Large intestine (tissue), 3 donors: ENCODE results near the gene PRMT1. TPM values are rescaled to one million over a fixed set of nuclear protein-coding genes. Genes with fewer than 3 reads are reported as not detected.

Experiments
- DNase-seq, 2 donors: peaks; one replicate each; pipeline versions ENCODE4 v3.0.0 to v3.0.0-alpha.2; 2013
- H3K27ac ChIP-seq: one replicate; pipeline ENCODE4 v1.5.1; 2013; ENCODE audit warnings: low read length
- H3K27me3 ChIP-seq: 2 replicates; pipeline ENCODE4 v1.6.1; 2013; ENCODE audit warnings: low read length; ENCODE audit not compliant: control insufficient read depth, insufficient read depth
- H3K36me3 ChIP-seq: 2 replicates; pipeline ENCODE4 v1.6.1; 2013; ENCODE audit warnings: low read length; ENCODE audit not compliant: control insufficient read depth, insufficient read depth
- H3K4me1 ChIP-seq: one replicate; pipeline ENCODE4 v1.6.1; 2013; ENCODE audit warnings: low read length; ENCODE audit not compliant: control insufficient read depth, insufficient read depth
- H3K4me3 ChIP-seq: one replicate; pipeline ENCODE4 v1.5.1; 2013; ENCODE audit warnings: low read length
- H3K9me3 ChIP-seq: one replicate; pipeline ENCODE4 v1.6.1; 2013; ENCODE audit warnings: mild to moderate bottlenecking, low read depth, low read length, moderate library complexity; ENCODE audit not compliant: control insufficient read depth
- WGBS: methylation state at CpG from one replicate; pipeline ENCODE4 v1.1.5; 2013; ENCODE audit warnings: low lambda C conversion rate; ENCODE audit not compliant: insufficient coverage; 5-methylcytosine and 5-hydroxymethylcytosine counted together
- polyA plus RNA-seq: library from polyadenylated mRNA; unstranded; fragments of 120-200 nt; gene quantifications from one replicate; pipeline ENCODE4 v1.2.1, GENCODE V29; 2013

PRMT1 gene
- polyA plus RNA-seq, 1 donor, result 125 TPM

DNA sequence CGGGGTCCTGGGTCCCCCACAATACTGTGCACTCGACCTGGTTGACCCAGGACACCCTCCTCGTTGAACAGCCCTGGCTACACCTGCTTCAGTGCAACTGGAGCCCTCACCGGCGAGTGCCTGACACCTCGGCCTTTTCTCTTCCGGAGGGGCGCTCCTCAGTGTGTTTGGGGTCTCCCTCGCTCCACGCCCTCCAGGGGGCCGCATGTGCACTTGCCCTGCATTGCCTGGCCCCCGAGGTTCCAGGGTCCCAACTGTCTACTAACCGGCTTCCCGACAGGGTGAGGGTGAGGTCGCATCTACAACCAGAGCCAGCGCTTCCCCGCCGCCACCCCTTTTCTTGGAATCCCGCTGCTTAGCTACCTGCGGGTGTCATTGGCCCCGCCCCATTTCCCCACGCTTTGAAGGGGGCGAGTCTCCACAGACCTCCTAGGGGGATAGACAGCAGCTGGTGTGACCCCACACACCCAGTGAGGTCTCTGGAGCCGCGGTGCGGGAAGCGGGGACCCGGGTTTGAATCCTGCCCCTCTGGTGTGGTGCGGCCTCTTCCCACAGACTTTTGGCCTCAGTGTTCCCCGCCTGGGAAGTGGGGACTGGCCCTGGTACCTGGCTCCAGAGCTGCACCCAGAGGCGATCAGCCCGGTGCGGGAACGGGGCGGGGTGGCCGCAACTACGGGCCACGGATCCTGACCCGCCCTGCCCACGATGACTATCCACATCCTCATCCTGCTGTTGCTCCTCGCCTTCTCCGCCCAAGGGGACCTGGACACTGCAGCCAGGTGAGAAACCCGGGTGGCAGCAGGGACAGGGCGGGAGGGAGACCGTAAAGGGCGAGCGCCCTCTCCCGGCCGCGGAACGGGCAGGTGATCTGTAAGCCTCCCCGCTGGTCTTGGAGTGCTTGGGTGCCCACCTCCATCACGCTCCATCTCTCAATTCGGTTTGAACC, 12.3 kb downstream of the PRMT1 start, which contains the start of gene ADM5:
TSS of gene ADM5 (plus strand) at position 462 of the 946 bp plus-strand sequence. CDS start at position 706, 244 bp downstream.
- no CpG with 5 or more reads among the region's 54 CpGs for WGBS

GRCh38 chr19:49690079-49690655, 13.1 kb downstream of the PRMT1 start:
- H3K27me3 ChIP-seq, result peaks cover 44% of the 10 kb centered on the region
- DNase-seq, result no peak
- peaks cover 5% of the 10 kb centered on the region for H3K9me3 ChIP-seq
- peak overlapping the region; percentile 39 for H3K4me3 ChIP-seq
- peaks cover 26% of the 10 kb centered on the region for H3K36me3 ChIP-seq
- H3K27ac ChIP-seq, result peak overlapping the region; percentile 40
- peaks cover 18% of the 10 kb centered on the region for H3K4me1 ChIP-seq
- WGBS, result no CpG with 5 or more reads among the region's 39 CpGs

More for the DNA sequence above, 12.3 kb downstream of the PRMT1 start, which contains the start of gene ADM5:
- Histone ChIP-seq H3K4me3 (peak within 1 kb of the TSS; percentile 39), H3K9me3 (peaks cover 5% of the 10 kb centered on the region), H3K27ac (peak within 1 kb of the TSS; percentile 40), H3K36me3 (peaks cover 33% of the 10 kb centered on the region), H3K4me1 (peaks cover 18% of the 10 kb centered on the region), H3K27me3 (peaks cover 44% of the 10 kb centered on the region)
- peak in 1 of 2 donors; percentile 31 for DNase-seq

GRCh38 chr19:49690656-49691242, 13.7 kb downstream of the PRMT1 start, which contains the start of gene CPT1C:
CPT1C (plus strand) TSS chr19:49691116; CDS start chr19:49692253, 1,137 bp downstream.
- no CpG with 5 or more reads among the region's 38 CpGs for WGBS
- Histone ChIP-seq H3K4me1 (peaks cover 18% of the 10 kb centered on the region), H3K9me3 (peaks cover 5% of the 10 kb centered on the region), H3K27ac (peak within 1 kb of the TSS; percentile 40), H3K36me3 (peaks cover 20% of the 10 kb centered on the region), H3K4me3 (peak within 1 kb of the TSS; percentile 39), H3K27me3 (peaks cover 44% of the 10 kb centered on the region)
- DNase-seq, result peak; percentile 42 to 48

GRCh38 chr19:49691243-49692146, 14.4 kb downstream of the PRMT1 start:
- H3K4me3 ChIP-seq, result peak overlapping the region; percentile 39
- peak overlapping the region; percentile 40 for H3K27ac ChIP-seq
- no CpG with 5 or more reads among the region's 39 CpGs for WGBS
- H3K27me3 ChIP-seq, result peaks cover 44% of the 10 kb centered on the region
- peak; percentile 55 to 59 for DNase-seq
- peaks cover 5% of the 10 kb centered on the region for H3K9me3 ChIP-seq
- H3K36me3 ChIP-seq, result peaks cover 13% of the 10 kb centered on the region
- peaks cover 18% of the 10 kb centered on the region for H3K4me1 ChIP-seq

- peaks cover 5% of the 10 kb centered on the region for H3K9me3 ChIP-seq
- H3K27ac ChIP-seq, result no peak overlapping the region
- DNase-seq, result no peak
- WGBS, result 100% methylated on average over 2 of the region's 16 CpGs
- peaks cover 44% of the 10 kb centered on the region for H3K27me3 ChIP-seq
- H3K36me3 ChIP-seq, result peaks cover 9% of the 10 kb centered on the region
- H3K4me3 ChIP-seq, result no peak overlapping the region
- peaks cover 18% of the 10 kb centered on the region for H3K4me1 ChIP-seq
These were observed 15.1 kb downstream of the PRMT1 start for GRCh38 chr19:49692147-49692506.

DNA sequence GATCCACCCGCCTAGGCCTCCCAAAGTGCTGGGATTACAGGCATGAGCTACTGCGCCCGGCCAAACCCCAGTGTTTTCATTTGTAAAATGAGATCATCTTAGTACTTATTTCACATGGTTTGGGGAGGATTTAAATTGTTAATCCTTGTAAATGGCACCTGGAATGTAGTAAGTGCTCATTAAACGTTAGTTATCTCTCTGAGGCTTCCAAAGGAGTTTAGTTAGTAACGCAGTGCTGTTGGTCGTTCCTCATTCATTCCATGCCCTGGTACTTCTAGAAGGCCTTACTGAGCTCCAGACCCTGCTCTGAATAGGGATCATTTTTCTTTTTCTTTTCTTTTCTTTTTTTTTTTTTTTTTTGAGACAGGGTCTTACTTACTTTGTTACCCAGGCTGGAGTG, 19.0 kb downstream of the PRMT1 start:
- WGBS, result 85% methylated on average over 3 of the region's 6 CpGs
- no peak overlapping the region for H3K4me3 ChIP-seq
- H3K4me1 ChIP-seq, result no peaks in the 10 kb centered on the region
- H3K36me3 ChIP-seq, result no peaks in the 10 kb centered on the region
- no peaks in the 10 kb centered on the region for H3K9me3 ChIP-seq
- no peak for DNase-seq
- peaks cover 34% of the 10 kb centered on the region for H3K27me3 ChIP-seq
- H3K27ac ChIP-seq, result no peak overlapping the region

GRCh38 chr19:49696865-49697264, 19.8 kb downstream of the PRMT1 start:
- Histone ChIP-seq H3K27me3 (peaks cover 31% of the 10 kb centered on the region), H3K36me3 (no peaks in the 10 kb centered on the region), H3K27ac (no peak overlapping the region), H3K4me1 (no peaks in the 10 kb centered on the region), H3K4me3 (no peak overlapping the region), H3K9me3 (no peaks in the 10 kb centered on the region)
- WGBS, result no CpG with 5 or more reads among the region's 7 CpGs
- DNase-seq, result no peak

DNA sequence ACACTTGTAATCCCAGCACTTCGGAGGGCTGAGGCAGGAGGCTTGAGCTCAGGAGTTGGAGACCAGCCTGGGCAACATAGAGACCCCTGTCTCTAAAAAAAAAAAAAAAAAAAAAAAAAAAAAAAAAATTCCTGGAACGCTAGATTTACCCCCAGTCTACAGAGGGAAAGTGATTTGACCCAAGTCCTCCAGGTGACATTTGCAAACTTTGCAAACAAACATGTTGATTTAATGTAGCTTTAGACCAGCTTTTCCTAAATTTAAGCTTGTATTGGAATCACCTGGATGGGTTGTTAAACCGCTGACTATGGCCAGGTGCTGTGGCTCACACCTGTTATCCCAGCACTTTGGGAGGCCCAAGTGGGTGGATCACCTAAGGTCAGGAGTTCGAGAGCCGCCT, 22.3 kb downstream of the PRMT1 start:
- no peaks in the 10 kb centered on the region for H3K4me1 ChIP-seq
- H3K27ac ChIP-seq, result no peak overlapping the region
- no peaks in the 10 kb centered on the region for H3K36me3 ChIP-seq
- no peaks in the 10 kb centered on the region for H3K9me3 ChIP-seq
- no peak overlapping the region for H3K4me3 ChIP-seq
- WGBS, result no CpG with 5 or more reads among the region's 5 CpGs
- DNase-seq, result no peak
- H3K27me3 ChIP-seq, result peaks cover 17% of the 10 kb centered on the region

- H3K4me1 ChIP-seq, result no peaks in the 10 kb centered on the region
- no peaks in the 10 kb centered on the region for H3K36me3 ChIP-seq
- no peak for DNase-seq
- peaks cover 17% of the 10 kb centered on the region for H3K27me3 ChIP-seq
- no CpG with 5 or more reads among the region's 11 CpGs for WGBS
- no peaks in the 10 kb centered on the region for H3K9me3 ChIP-seq
- H3K4me3 ChIP-seq, result no peak overlapping the region
- H3K27ac ChIP-seq, result no peak overlapping the region
These were observed 23.5 kb downstream of the PRMT1 start for GRCh38 chr19:49700563-49700962.
